Measurements from ENCODE around the gene ZNF107. TPM values are rescaled to one million over a fixed set of nuclear protein-coding genes. Genes with fewer than 3 reads are reported as not detected.
"Not testable (repeated sequence)": the region's sequence is repeated elsewhere in the genome, so short reads cannot be mapped to it uniquely, and the experiment has no call there.

ZNF107 gene
- total and polyA plus RNA-seq, 8 donors, result 0.92 to 9.2 (median 3.9) TPM

GRCh38 chr7:64656489-64656888 lies 9.4 kb upstream of the ZNF107 start:
- no peaks in the 10 kb centered on the region for H3K36me3 ChIP-seq
- no peaks in the 10 kb centered on the region for H3K4me1 ChIP-seq
- H3K4me3 ChIP-seq, result no peak overlapping the region
- TF ChIP-seq CTCF (IDR thresholded peaks at IDR 0.05), result no peak
- no peak for TF ChIP-seq POLR2A (IDR thresholded peaks at IDR 0.05)
- no peak for TF ChIP-seq POLR2AphosphoS5 (IDR thresholded peaks at IDR 0.05)
- no peak for TF ChIP-seq EP300 (IDR thresholded peaks at IDR 0.05)
- no peak for DNase-seq
- H3K9me3 ChIP-seq, result no peaks in the 10 kb centered on the region
- 76 to 92% (median 89%) methylated on average over 3 of the region's 3 CpGs for WGBS, 5 donors
- no peaks in the 10 kb centered on the region for H3K27me3 ChIP-seq
- no peak overlapping the region for H3K27ac ChIP-seq
- intact Hi-C loops (cut with DNase I; ENCODE audit: low total_unique reads), result no loop called here

DNA sequence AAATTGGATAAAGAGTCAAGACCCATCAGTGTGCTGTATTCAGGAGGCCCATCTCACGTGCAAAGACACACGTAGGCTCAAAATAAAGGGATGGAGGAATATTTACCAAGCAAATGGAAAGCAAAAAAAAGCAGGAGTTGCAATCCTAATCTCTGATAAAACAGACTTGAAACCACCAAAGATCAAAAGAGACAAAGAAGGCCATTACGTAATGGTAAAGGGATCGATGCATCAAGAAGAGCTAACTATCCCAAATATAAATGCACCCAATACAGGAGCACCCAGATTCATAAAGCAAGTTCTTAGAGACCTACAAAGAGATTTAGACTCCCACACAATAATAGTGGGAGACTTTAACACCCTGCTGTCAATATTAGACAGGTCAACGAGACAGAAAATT lies 3.8 kb upstream of the ZNF107 start:
- H3K36me3 ChIP-seq; H3K9me3 ChIP-seq; H3K27me3 ChIP-seq; intact Hi-C loops (cut with DNase I; ENCODE audit: low total_unique reads); DNase-seq; H3K4me3 ChIP-seq; H3K27ac ChIP-seq: not testable (repeated sequence)
- 88 to 95% (median 93%) methylated on average over 5 of the region's 5 CpGs for WGBS, 5 donors
- H3K4me1 ChIP-seq, result peaks cover 0 to 14% (median 14%) of the 10 kb centered on the region in 4 donors

DNA sequence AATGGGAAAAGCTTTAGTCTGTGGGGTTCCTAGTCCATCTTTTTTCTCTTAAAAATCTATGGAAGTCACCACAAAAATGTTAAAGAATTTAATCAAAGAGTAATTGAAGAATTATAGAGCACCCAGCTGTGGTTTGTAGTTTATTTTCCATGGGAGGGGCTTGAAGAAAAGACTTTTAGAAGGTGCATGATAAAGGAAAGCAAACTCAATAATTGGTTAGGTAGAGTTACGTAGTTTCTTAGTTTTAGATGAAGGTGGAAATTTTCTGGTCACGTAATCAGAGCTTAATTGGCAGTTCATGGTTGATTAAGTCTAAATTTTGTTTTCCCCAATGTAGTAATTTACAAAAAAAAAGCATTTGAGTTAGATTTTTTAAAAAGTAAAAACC lies 724 bp downstream of the ZNF107 start:
- peak overlapping the region; percentile 74 to 88 (median 82) for H3K4me3 ChIP-seq
- intact Hi-C loops (cut with DNase I; ENCODE audit: low total_unique reads), result no loop called here
- H3K36me3 ChIP-seq, result peaks cover 0 to 24% (median 18%) of the 10 kb centered on the region in 4 donors
- 24 to 38% (median 33%) methylated on average over 2 of the region's 2 CpGs for WGBS, 5 donors
- no peak for DNase-seq
- H3K9me3 ChIP-seq, result no peaks in the 10 kb centered on the region
- H3K27ac ChIP-seq, result peak overlapping the region in 4 of 5 donors; percentile 73 to 87 (median 81)
- no peak for TF ChIP-seq POLR2A (IDR thresholded peaks at IDR 0.05)
- TF ChIP-seq EP300 (IDR thresholded peaks at IDR 0.05), result no peak
- TF ChIP-seq POLR2AphosphoS5 (IDR thresholded peaks at IDR 0.05), result no peak
- no peak for TF ChIP-seq CTCF (IDR thresholded peaks at IDR 0.05)
- H3K4me1 ChIP-seq, result peaks cover 0 to 29% (median 22%) of the 10 kb centered on the region in 4 donors
- H3K27me3 ChIP-seq, result no peaks in the 10 kb centered on the region

DNA sequence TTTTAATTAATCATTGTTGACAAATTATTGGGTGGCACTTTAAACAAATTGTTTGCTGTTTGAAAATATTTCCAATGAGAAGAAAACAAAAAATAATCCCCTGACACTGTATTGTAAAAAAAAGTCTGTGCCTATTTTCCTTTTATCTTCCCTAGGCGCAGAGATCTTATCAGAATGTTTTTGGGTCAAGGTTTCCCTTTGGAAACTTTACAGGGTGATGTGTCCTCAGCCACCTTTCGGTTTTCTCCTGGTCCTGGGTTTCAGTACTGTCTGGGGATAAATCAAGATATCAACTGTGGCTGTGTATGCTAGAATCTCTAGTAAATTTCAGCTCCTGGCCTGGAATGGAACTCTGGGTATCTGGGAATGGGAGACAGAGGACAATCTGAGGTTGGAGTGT lies 1.4 kb downstream of the ZNF107 start:
- 52 to 67% (median 55%) methylated on average over 2 of the region's 2 CpGs for WGBS, 5 donors
- DNase-seq, result no peak

More for the DNA sequence above, 1.4 kb downstream of the ZNF107 start:
- peak overlapping the region in 1 of 5 donors; percentile 82 for H3K27ac ChIP-seq
- H3K27me3 ChIP-seq, result no peaks in the 10 kb centered on the region
- no peaks in the 10 kb centered on the region for H3K9me3 ChIP-seq
- H3K36me3 ChIP-seq, result peaks cover 0 to 27% (median 18%) of the 10 kb centered on the region in 4 donors
- TF ChIP-seq POLR2AphosphoS5 (IDR thresholded peaks at IDR 0.05) (no peak), CTCF (IDR thresholded peaks at IDR 0.05) (no peak), POLR2A (IDR thresholded peaks at IDR 0.05) (no peak), EP300 (IDR thresholded peaks at IDR 0.05) (no peak)
- H3K4me3 ChIP-seq, result peak overlapping the region in 2 of 4 donors; percentile 87 to 88
- peaks cover 0 to 29% (median 22%) of the 10 kb centered on the region in 4 donors for H3K4me1 ChIP-seq
- intact Hi-C loops (cut with DNase I; ENCODE audit: low total_unique reads), result no loop called here

Measured in stomach (tissue), 9 donors.